ENCODE measurements around the gene RNGTT.

RNGTT gene

DNA sequence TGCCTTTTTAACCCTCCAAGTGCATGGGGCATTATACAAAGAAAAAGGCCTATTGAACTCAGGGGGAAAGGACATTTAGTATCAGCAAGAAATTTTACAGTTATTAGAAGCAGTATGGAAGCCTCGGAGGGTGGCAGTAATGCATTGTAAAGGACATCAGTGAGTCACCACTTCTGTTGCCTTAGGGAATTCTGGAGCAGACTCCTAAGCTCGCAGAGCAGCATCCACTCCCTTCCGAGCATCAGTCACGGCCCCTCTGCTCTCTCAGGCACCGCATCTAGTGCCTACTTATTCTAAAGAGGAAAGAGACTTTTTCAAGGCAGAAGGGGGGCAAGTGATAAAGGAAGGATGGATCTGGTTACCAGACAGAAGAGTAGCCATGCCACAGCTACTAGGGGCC is 296.5 kb downstream of the RNGTT start:
- no peaks in the 10 kb centered on the region for H3K4me1 ChIP-seq (ENCODE audit: insufficient read depth, low read length, poor library complexity, severe bottlenecking)
- no peak for TF ChIP-seq EZH2phosphoT487 (IDR thresholded peaks at IDR 0.05; ENCODE audit: borderline replicate concordance)
- TF ChIP-seq, protein P1, sequence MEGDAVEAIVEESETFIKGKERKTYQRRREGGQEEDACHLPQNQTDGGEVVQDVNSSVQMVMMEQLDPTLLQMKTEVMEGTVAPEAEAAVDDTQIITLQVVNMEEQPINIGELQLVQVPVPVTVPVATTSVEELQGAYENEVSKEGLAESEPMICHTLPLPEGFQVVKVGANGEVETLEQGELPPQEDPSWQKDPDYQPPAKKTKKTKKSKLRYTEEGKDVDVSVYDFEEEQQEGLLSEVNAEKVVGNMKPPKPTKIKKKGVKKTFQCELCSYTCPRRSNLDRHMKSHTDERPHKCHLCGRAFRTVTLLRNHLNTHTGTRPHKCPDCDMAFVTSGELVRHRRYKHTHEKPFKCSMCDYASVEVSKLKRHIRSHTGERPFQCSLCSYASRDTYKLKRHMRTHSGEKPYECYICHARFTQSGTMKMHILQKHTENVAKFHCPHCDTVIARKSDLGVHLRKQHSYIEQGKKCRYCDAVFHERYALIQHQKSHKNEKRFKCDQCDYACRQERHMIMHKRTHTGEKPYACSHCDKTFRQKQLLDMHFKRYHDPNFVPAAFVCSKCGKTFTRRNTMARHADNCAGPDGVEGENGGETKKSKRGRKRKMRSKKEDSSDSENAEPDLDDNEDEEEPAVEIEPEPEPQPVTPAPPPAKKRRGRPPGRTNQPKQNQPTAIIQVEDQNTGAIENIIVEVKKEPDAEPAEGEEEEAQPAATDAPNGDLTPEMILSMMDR (conservative IDR thresholded peaks at IDR 0.05; ENCODE audit: low read length), result no peak
- H3K4me3 ChIP-seq (ENCODE audit: low read length, poor library complexity, severe bottlenecking), result no peak overlapping the region
- no peak overlapping the region for H3K4me2 ChIP-seq (ENCODE audit: low read depth, low read length, poor library complexity, severe bottlenecking)
- H3F3A ChIP-seq (ENCODE audit: low read depth), result no peaks in the 10 kb centered on the region
- H2AFZ ChIP-seq (ENCODE audit: low read length), result no peak overlapping the region
- H3K79me2 ChIP-seq (ENCODE audit: insufficient read depth, low read length), result peaks cover 4% of the 10 kb centered on the region; the same call in 1 of the 2 replicates
- peaks cover 30% of the 10 kb centered on the region; the same call in 1 of the 2 replicates for H3K36me3 ChIP-seq (ENCODE audit: insufficient read depth, low read length)
- no peaks in the 10 kb centered on the region for H3K27me3 ChIP-seq (ENCODE audit: insufficient read depth, low read length, poor library complexity, severe bottlenecking)
- no peak overlapping the region for H3K9ac ChIP-seq (ENCODE audit: low read depth, low read length, poor library complexity, severe bottlenecking)
- peaks cover 25% of the 10 kb centered on the region; the same call in 1 of the 2 replicates for H3K9me3 ChIP-seq (ENCODE audit: insufficient read depth, low read depth, low read length)
- H4K20me1 ChIP-seq (ENCODE audit: insufficient read depth, low read length, poor library complexity, severe bottlenecking), result no peaks in the 10 kb centered on the region
- no peaks in the 10 kb centered on the region for H3K9me2 ChIP-seq (replicated peaks; ENCODE audit: low read depth, low read length)

DNA sequence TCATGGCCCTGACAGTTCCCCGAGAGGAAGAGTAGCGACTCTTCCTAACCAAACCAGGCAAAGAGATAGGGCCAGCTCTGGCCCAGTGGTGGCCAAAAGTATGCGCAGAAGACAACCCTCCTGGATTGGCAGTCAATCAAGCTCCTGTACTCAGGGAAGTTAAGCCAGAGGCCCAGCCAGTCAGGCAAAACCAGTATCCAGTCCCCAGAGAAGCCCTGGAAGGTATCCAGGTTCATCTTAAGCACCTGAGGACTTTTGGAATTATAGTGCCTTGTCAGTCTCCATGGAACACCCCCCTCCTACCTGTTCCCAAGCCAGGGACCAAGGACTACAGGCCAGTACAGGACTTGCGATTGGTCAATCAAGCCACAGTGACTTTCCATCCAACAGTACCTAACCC is 298.3 kb downstream of the RNGTT start:
- Histone ChIP-seq H2AFZ (ENCODE audit: low read length) (no peak overlapping the region), H3K27me3 (ENCODE audit: insufficient read depth, low read length, poor library complexity, severe bottlenecking) (no peaks in the 10 kb centered on the region), H3K9ac (ENCODE audit: low read depth, low read length, poor library complexity, severe bottlenecking) (no peak overlapping the region), H3K79me2 (ENCODE audit: insufficient read depth, low read length) (peaks cover 4% of the 10 kb centered on the region; the same call in 1 of the 2 replicates), H3K9me2 (replicated peaks; ENCODE audit: low read depth, low read length) (no peaks in the 10 kb centered on the region), H3K9me3 (ENCODE audit: insufficient read depth, low read depth, low read length) (peaks cover 12% of the 10 kb centered on the region; the same call in 1 of the 2 replicates), H3K4me2 (ENCODE audit: low read depth, low read length, poor library complexity, severe bottlenecking) (no peak overlapping the region), H3K4me3 (ENCODE audit: low read length, poor library complexity, severe bottlenecking) (no peak overlapping the region), H4K20me1 (ENCODE audit: insufficient read depth, low read length, poor library complexity, severe bottlenecking) (no peaks in the 10 kb centered on the region), H3K36me3 (ENCODE audit: insufficient read depth, low read length) (peaks cover 16% of the 10 kb centered on the region; the same call in 1 of the 2 replicates), H3K4me1 (ENCODE audit: insufficient read depth, low read length, poor library complexity, severe bottlenecking) (no peaks in the 10 kb centered on the region), H3F3A (ENCODE audit: low read depth) (no peaks in the 10 kb centered on the region)
- TF ChIP-seq, protein P1 (conservative IDR thresholded peaks at IDR 0.05; ENCODE audit: low read length), result no peak
- TF ChIP-seq EZH2phosphoT487 (IDR thresholded peaks at IDR 0.05; ENCODE audit: borderline replicate concordance), result no peak

DNA sequence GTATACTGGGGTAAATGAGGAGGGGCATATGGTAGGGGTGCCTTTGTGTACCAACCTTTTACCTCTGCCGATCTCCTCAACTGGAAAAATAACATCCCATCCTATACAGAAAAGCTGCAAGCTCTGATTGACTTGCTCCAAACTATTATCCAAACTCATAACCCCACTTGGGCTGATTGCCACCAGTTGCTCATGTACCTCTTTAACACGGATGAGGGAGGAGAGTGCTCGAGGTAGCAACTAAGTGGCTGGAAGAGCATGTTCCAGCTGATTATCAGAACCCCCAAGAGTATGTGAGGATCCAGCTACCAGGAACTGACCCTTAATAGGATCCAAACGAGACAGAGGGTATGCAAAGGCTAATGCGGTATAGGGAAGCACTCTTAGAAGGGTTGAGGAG is 299.6 kb downstream of the RNGTT start:
- H3F3A ChIP-seq (ENCODE audit: low read depth), result no peaks in the 10 kb centered on the region
- no peak overlapping the region for H3K4me3 ChIP-seq (ENCODE audit: low read length, poor library complexity, severe bottlenecking)

More for the DNA sequence above, 299.6 kb downstream of the RNGTT start:
- Histone ChIP-seq H3K9me2 (replicated peaks; ENCODE audit: low read depth, low read length) (no peaks in the 10 kb centered on the region), H3K36me3 (ENCODE audit: insufficient read depth, low read length) (peaks cover 9% of the 10 kb centered on the region; the same call in 1 of the 2 replicates), H3K27me3 (ENCODE audit: insufficient read depth, low read length, poor library complexity, severe bottlenecking) (no peaks in the 10 kb centered on the region), H3K9ac (ENCODE audit: low read depth, low read length, poor library complexity, severe bottlenecking) (no peak overlapping the region), H3K9me3 (ENCODE audit: insufficient read depth, low read depth, low read length) (peaks cover 11% of the 10 kb centered on the region; the same call in 1 of the 2 replicates), H3K79me2 (ENCODE audit: insufficient read depth, low read length) (peaks cover 9% of the 10 kb centered on the region; the same call in 1 of the 2 replicates), H3K4me1 (ENCODE audit: insufficient read depth, low read length, poor library complexity, severe bottlenecking) (no peaks in the 10 kb centered on the region), H2AFZ (ENCODE audit: low read length) (no peak overlapping the region), H3K4me2 (ENCODE audit: low read depth, low read length, poor library complexity, severe bottlenecking) (no peak overlapping the region), H4K20me1 (ENCODE audit: insufficient read depth, low read length, poor library complexity, severe bottlenecking) (no peaks in the 10 kb centered on the region)
- TF ChIP-seq EZH2phosphoT487 (IDR thresholded peaks at IDR 0.05; ENCODE audit: borderline replicate concordance), result no peak
- TF ChIP-seq, protein P1 (conservative IDR thresholded peaks at IDR 0.05; ENCODE audit: low read length), result no peak

Data from Loucy (cell line).